GM23338 (cell line): ENCODE measurements around the gene MAPK14. TPM values are rescaled to one million over a fixed set of nuclear protein-coding genes. Genes with fewer than 3 reads are reported as not detected.

Experiments used
- ATAC-seq: fragments of 200-7000 bp; cut with Tn5 transposase; 3 replicates; pipeline ENCODE4 v1.9.1; 2020
- DNase-seq: peaks from one replicate; pipeline ENCODE4 v3.0.0-alpha.2; 2015; ENCODE audit warnings: low spot score
- H2AFZ ChIP-seq: fragments of 200-600 bp; sonication (generic); 2 replicates; pipeline ENCODE4 v1.8.0; 2016; ENCODE audit warnings: antibody characterized with exemption, mild to moderate bottlenecking, moderate library complexity
- H3F3A ChIP-seq: fragments of 200-600 bp; sonication (generic); replicated peaks from 2 replicates; pipeline ENCODE4 v1.8.0; 2017; ENCODE audit warnings: antibody characterized with exemption, mixed run types, low read depth
- H3K27ac ChIP-seq: fragments of 200-600 bp; sonication (generic); 2 replicates; pipeline ENCODE4 v1.6.1; 2016; ENCODE audit warnings: low read depth
- H3K27me3 ChIP-seq: fragments of 200-600 bp; sonication (generic); 2 replicates; pipeline ENCODE4 v1.8.0; 2016; ENCODE audit warnings: mild to moderate bottlenecking, mixed run types, moderate library complexity; ENCODE audit not compliant: insufficient read depth
- H3K36me3 ChIP-seq: fragments of 200-600 bp; sonication (generic); 2 replicates; pipeline ENCODE4 v1.8.0; 2016; ENCODE audit warnings: mild to moderate bottlenecking; ENCODE audit not compliant: insufficient read depth
- H3K4me1 ChIP-seq: fragments of 200-600 bp; sonication (generic); 2 replicates; pipeline ENCODE4 v1.8.0; 2016; ENCODE audit warnings: mild to moderate bottlenecking, moderate library complexity; ENCODE audit not compliant: insufficient read depth
- H3K4me2 ChIP-seq: fragments of 200-600 bp; sonication (generic); 2 replicates; pipeline ENCODE4 v1.7.1; 2017; ENCODE audit warnings: mixed run types
- H3K4me3 ChIP-seq: fragments of 200-600 bp; sonication (generic); 2 replicates; pipeline ENCODE4 v1.6.1; 2016; ENCODE audit warnings: mixed run types
- H3K79me2 ChIP-seq: fragments of 200-600 bp; sonication (generic); replicated peaks from 2 replicates; pipeline ENCODE4 v1.8.0; 2017; ENCODE audit warnings: mild to moderate bottlenecking; ENCODE audit not compliant: insufficient read depth
- H3K9me2 ChIP-seq: fragments of 200-600 bp; sonication (generic); 2 replicates; pipeline ENCODE4 v1.8.0; 2017; ENCODE audit not compliant: insufficient read depth
- H4K20me1 ChIP-seq: fragments of 200-600 bp; sonication (generic); replicated peaks from 2 replicates; pipeline ENCODE4 v1.8.0; 2017; ENCODE audit warnings: mild to moderate bottlenecking; ENCODE audit not compliant: insufficient read depth
- H3K27ac Mint-ChIP-seq: 2 replicates; pipeline ENCODE4 v1.8.0; 2020; ENCODE audit warnings: inconsistent platforms, mild to moderate bottlenecking, moderate library complexity, mixed read lengths
- H3K27me3 Mint-ChIP-seq: 3 replicates; pipeline ENCODE4 v1.8.0; 2022; ENCODE audit warnings: low read depth, mild to moderate bottlenecking, moderate library complexity, mixed read lengths, inconsistent platforms; ENCODE audit not compliant: insufficient read depth, poor library complexity
- H3K36me3 Mint-ChIP-seq: 3 replicates; pipeline ENCODE4 v1.8.0; 2021; ENCODE audit warnings: low read depth, mild to moderate bottlenecking, inconsistent platforms, moderate library complexity, mixed read lengths
- H3K4me1 Mint-ChIP-seq: 3 replicates; pipeline ENCODE4 v1.8.0; 2020; ENCODE audit warnings: mild to moderate bottlenecking, inconsistent platforms, mixed read lengths
- H3K4me3 Mint-ChIP-seq: 3 replicates; pipeline ENCODE4 v1.8.0; 2021; ENCODE audit warnings: moderate library complexity, mild to moderate bottlenecking, inconsistent platforms, mixed read lengths
- H3K9me3 Mint-ChIP-seq: 3 replicates; pipeline ENCODE4 v1.8.0; 2020; ENCODE audit warnings: moderate library complexity, mild to moderate bottlenecking, inconsistent platforms, mixed read lengths
- CREB1 ChIP-seq: fragments of 250-450 bp; sonication (Bioruptor Pico); IDR thresholded peaks from 2 replicates; pipeline ENCODE4 v1.5.0; 2020; ENCODE audit warnings: low read depth, mild to moderate bottlenecking, moderate library complexity
- CTCF ChIP-seq, 2 experiments: fragments of 200-600 bp in 1 of 2; sonication (generic) in 1 of 2; conservative IDR thresholded peaks; 2 replicates each; pipeline versions ENCODE4 v1.5.1 to v1.6.1; 2016 to 2017; ENCODE audit warnings: antibody characterized with exemption in 2 of 2, low read depth in 2 of 2, mild to moderate bottlenecking in 2 of 2, moderate library complexity in 1 of 2
- ETS1 ChIP-seq: IDR thresholded peaks from 2 replicates; pipeline ENCODE4 v1.6.1; 2016; ENCODE audit warnings: antibody characterized with exemption
- EZH2 ChIP-seq: fragments of 200-600 bp; sonication (generic); IDR thresholded peaks from one replicate; pipeline ENCODE4 v1.8.0; 2017; ENCODE audit warnings: antibody characterized with exemption, mild to moderate bottlenecking, low read depth; ENCODE audit not compliant: unreplicated experiment
- EZH2phosphoT487 ChIP-seq: fragments of 200-600 bp; sonication (generic); IDR thresholded peaks from one replicate; pipeline ENCODE4 v1.8.1; 2018; ENCODE audit warnings: antibody characterized with exemption; ENCODE audit not compliant: unreplicated experiment
- JUNB ChIP-seq: IDR thresholded peaks from one replicate; pipeline ENCODE4 v1.6.1; 2016; ENCODE audit warnings: antibody characterized with exemption; ENCODE audit not compliant: unreplicated experiment
- NANOG ChIP-seq: IDR thresholded peaks from 2 replicates; pipeline ENCODE4 v1.6.1; 2016; ENCODE audit warnings: antibody characterized with exemption, borderline replicate concordance
- POLR2AphosphoS5 ChIP-seq: IDR thresholded peaks from 2 replicates; pipeline ENCODE4 v1.6.1; 2016; ENCODE audit warnings: antibody characterized with exemption, low read depth
- REST ChIP-seq: IDR thresholded peaks from one replicate; pipeline ENCODE4 v1.6.1; 2018; ENCODE audit warnings: antibody characterized with exemption; ENCODE audit not compliant: unreplicated experiment
- STAT1 ChIP-seq: IDR thresholded peaks from one replicate; pipeline ENCODE4 v1.6.1; 2016; ENCODE audit warnings: antibody characterized with exemption; ENCODE audit not compliant: unreplicated experiment
- ZNF114 ChIP-seq: fragments of 250-450 bp; sonication (Bioruptor Pico); IDR thresholded peaks from 2 replicates; pipeline ENCODE4 v1.5.0; 2020; ENCODE audit warnings: mild to moderate bottlenecking, moderate library complexity
- ZNF331 ChIP-seq: fragments of 250-450 bp; sonication (Bioruptor Pico); IDR thresholded peaks from 2 replicates; pipeline ENCODE4 v1.5.0; 2020; ENCODE audit warnings: low read depth, mild to moderate bottlenecking, moderate library complexity
- ZNF462 ChIP-seq: fragments of 250-450 bp; sonication (Bioruptor Pico); IDR thresholded peaks from 2 replicates; pipeline ENCODE4 v1.5.0; 2020; ENCODE audit warnings: mild to moderate bottlenecking, moderate library complexity
- polyA plus RNA-seq: library from polyadenylated mRNA; unstranded; fragments of >200 nt; fragmentation: Nextera tagmentation; extraction: Ambion mirVana; gene quantifications from 2 replicates; pipeline ENCODE4 v1.2.1, GENCODE V29; 2016
- total RNA-seq: library from RNA; depleted of rRNA; stranded (reverse); fragments of >200 nt; shearing (Covaris generic); gene quantifications from 2 replicates; pipeline ENCODE4 v1.2.3, GENCODE V29; 2014

Gene MAPK14
- total and polyA plus RNA-seq, 2 experiments from 2014 or later: 8.8 to 44.5 TPM

GRCh38 chr6:36052097-36052496 lies 24.5 kb downstream of the MAPK14 start:
- Histone ChIP-seq H3K4me2 (no peak overlapping the region), H3K36me3 (no peaks in the 10 kb centered on the region), H3K4me3 (no peak overlapping the region), H2AFZ (no peak overlapping the region), H4K20me1 (peaks cover 18% of the 10 kb centered on the region; the same call in 1 of the 2 replicates), H3K9me2 (no peaks in the 10 kb centered on the region; the same call in 1 of the 2 replicates), H3F3A (0 out of 2 replicates have a peak, but pooled peaks cover 3% of the 10 kb centered on the region), H3K27ac (no peak overlapping the region; the same call in 1 of the 2 replicates), H3K4me1 (no peaks in the 10 kb centered on the region), H3K27me3 (no peaks in the 10 kb centered on the region), H3K79me2 (peaks cover 53% of the 10 kb centered on the region)
- no peak for TF ChIP-seq JUNB
- no peak for TF ChIP-seq ZNF462 (CRISPR knock-in tag)
- no peak for TF ChIP-seq CREB1 (CRISPR knock-in tag)
- no peak for TF ChIP-seq ETS1
- TF ChIP-seq EZH2phosphoT487: no peak
- TF ChIP-seq CTCF (conservative IDR thresholded peaks at IDR 0.05; ENCODE audit: low read depth in 2 of 2): no peak
- no peak for TF ChIP-seq ZNF331 (CRISPR knock-in tag)
- no peak for TF ChIP-seq EZH2
- TF ChIP-seq POLR2AphosphoS5: no peak
- TF ChIP-seq STAT1: no peak
- TF ChIP-seq ZNF114 (CRISPR knock-in tag): no peak
- TF ChIP-seq REST: no peak
- TF ChIP-seq NANOG: no peak
- Mint-ChIP-seq H3K9me3 (no peaks in the 10 kb centered on the region), H3K36me3 (no peaks in the 10 kb centered on the region), H3K4me3 (no peak overlapping the region), H3K4me1 (no peaks in the 10 kb centered on the region), H3K27ac (no peak overlapping the region), H3K27me3 (no peaks in the 10 kb centered on the region)
- ATAC-seq: no peak
- DNase-seq: no peak
